BE2C (cell line): ENCODE data around the gene ADSL.

ENCODE experiments used
- DNase-seq: peaks from one replicate; pipeline ENCODE4 v3.0.0-alpha.2; 2020
- H3K27me3 ChIP-seq: fragments of 250-450 bp; sonication (Bioruptor Pico); 2 replicates; pipeline ENCODE4 v1.5.1; 2020; ENCODE audit warnings: mild to moderate bottlenecking
- H3K36me3 ChIP-seq: fragments of 250-450 bp; sonication (Bioruptor Pico); 2 replicates; pipeline ENCODE4 v1.5.1; 2020; ENCODE audit warnings: mild to moderate bottlenecking
- H3K4me1 ChIP-seq: fragments of 250-450 bp; sonication (Bioruptor Pico); 2 replicates; pipeline ENCODE4 v1.5.1; 2020
- H3K4me3 ChIP-seq: 2 replicates; pipeline ENCODE4 v1.5.1; 2011; ENCODE audit warnings: low read depth, low read length
- H3K9me3 ChIP-seq: fragments of 250-450 bp; sonication (Bioruptor Pico); 2 replicates; pipeline ENCODE4 v1.5.1; 2020
- CTCF ChIP-seq: IDR thresholded peaks from 2 replicates; pipeline ENCODE4 v1.5.1; 2012; ENCODE audit warnings: mild to moderate bottlenecking, low read depth, low read length

ADSL gene

GRCh38 chr22:40411506-40411861 is 65.2 kb downstream of the ADSL start:
- TF ChIP-seq CTCF, result no peak
- H3K36me3 ChIP-seq, result peaks cover 63% of the 10 kb centered on the region

GRCh38 chr22:40412441-40412840 is 66.1 kb downstream of the ADSL start:
- Histone ChIP-seq H3K27me3 (no peaks in the 10 kb centered on the region), H3K36me3 (peaks cover 59% of the 10 kb centered on the region), H3K4me3 (no peak overlapping the region), H3K4me1 (no peaks in the 10 kb centered on the region), H3K9me3 (no peaks in the 10 kb centered on the region)
- no peak for TF ChIP-seq CTCF
- DNase-seq, result no peak

More at GRCh38 chr22:40411506-40411861, 65.2 kb downstream of the ADSL start:
- Histone ChIP-seq H3K27me3 (no peaks in the 10 kb centered on the region), H3K9me3 (no peaks in the 10 kb centered on the region), H3K4me3 (no peak overlapping the region), H3K4me1 (no peaks in the 10 kb centered on the region)
- no peak for DNase-seq

- H3K27me3 ChIP-seq, result no peaks in the 10 kb centered on the region
- peaks cover 8% of the 10 kb centered on the region for H3K4me1 ChIP-seq
- peaks cover 54% of the 10 kb centered on the region for H3K36me3 ChIP-seq
- no peak for TF ChIP-seq CTCF
- H3K4me3 ChIP-seq, result no peak overlapping the region
- no peak for DNase-seq
- H3K9me3 ChIP-seq, result no peaks in the 10 kb centered on the region
Observed at GRCh38 chr22:40413873-40414272, 67.6 kb downstream of the ADSL start.

- Histone ChIP-seq H3K27me3 (no peaks in the 10 kb centered on the region), H3K4me3 (no peak overlapping the region), H3K36me3 (peaks cover 50% of the 10 kb centered on the region), H3K4me1 (peaks cover 11% of the 10 kb centered on the region), H3K9me3 (no peaks in the 10 kb centered on the region)
- TF ChIP-seq CTCF, result no peak
- DNase-seq, result no peak
Observed at GRCh38 chr22:40414311-40414710, 68.0 kb downstream of the ADSL start.

GRCh38 chr22:40414838-40415505 is 68.7 kb downstream of the ADSL start:
- Histone ChIP-seq H3K36me3 (peaks cover 46% of the 10 kb centered on the region), H3K4me1 (peaks cover 11% of the 10 kb centered on the region), H3K4me3 (no peak overlapping the region), H3K9me3 (no peaks in the 10 kb centered on the region), H3K27me3 (no peaks in the 10 kb centered on the region)
- no peak for DNase-seq
- no peak for TF ChIP-seq CTCF

- Histone ChIP-seq H3K4me3 (no peak overlapping the region), H3K9me3 (no peaks in the 10 kb centered on the region), H3K4me1 (peaks cover 11% of the 10 kb centered on the region), H3K27me3 (no peaks in the 10 kb centered on the region), H3K36me3 (peaks cover 46% of the 10 kb centered on the region)
- TF ChIP-seq CTCF, result no peak
- no peak for DNase-seq
Observed at GRCh38 chr22:40415531-40416266, 69.4 kb downstream of the ADSL start.
